ENCODE measurements around the gene AFAP1L1. TPM values are rescaled to one million over a fixed set of nuclear protein-coding genes. Genes with fewer than 3 reads are reported as not detected.

Gene AFAP1L1
- total and polyA plus RNA-seq, 2 of the 13 experiments (the other 11 are each of a cell fraction or from before 2014, with no cell fraction given), result 0.38 to 1.0 TPM

DNA sequence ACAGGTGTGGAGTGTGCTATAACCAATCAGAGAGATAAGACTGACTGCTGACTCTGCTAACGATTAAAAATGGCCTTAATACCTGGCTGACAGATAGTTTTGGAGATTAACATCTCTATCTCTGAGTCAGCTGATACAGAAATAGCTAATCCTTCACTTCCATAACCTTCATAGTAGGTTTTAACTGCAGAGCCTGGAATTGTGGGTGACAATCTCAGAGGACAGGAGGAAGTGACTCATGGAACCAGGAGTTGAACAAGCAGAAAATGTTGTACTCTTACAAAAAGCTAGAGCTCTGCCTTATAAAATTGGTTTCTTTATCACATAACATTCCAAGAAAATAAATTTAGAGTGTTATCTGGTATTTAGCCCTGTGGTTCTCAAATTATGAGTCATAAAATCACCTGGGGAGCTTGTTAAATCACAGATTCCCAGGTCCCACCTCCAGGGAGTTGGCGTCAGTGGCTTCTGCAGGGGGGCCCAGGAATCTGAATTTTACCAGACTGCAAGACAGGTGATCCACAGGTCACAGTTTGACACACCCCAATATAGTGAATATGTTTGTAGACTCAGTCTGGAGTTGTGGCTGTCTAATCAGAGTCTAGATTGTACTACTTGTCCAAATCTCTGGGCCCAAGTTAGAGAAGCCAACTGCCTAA lies 44.4 kb upstream of the AFAP1L1 start:
- Histone ChIP-seq H3K36me3 (replicated peaks in 1 of 2; ENCODE audit: control insufficient read depth in 1 of 2, insufficient read depth in 2 of 2, low read length in 2 of 2) (no peaks in the 10 kb centered on the region), H3K9me3 (ENCODE audit: low read length) (no peaks in the 10 kb centered on the region), H3K79me2 (ENCODE audit: insufficient read depth, low read length) (no peaks in the 10 kb centered on the region), H3K9ac (ENCODE audit: insufficient read depth, low read depth, low read length) (no peak overlapping the region), H3K27me3 (ENCODE audit: control insufficient read depth in 1 of 2, insufficient read depth in 2 of 2, low read length in 2 of 2) (no peaks in the 10 kb centered on the region), H3K27ac (ENCODE audit: extremely low read length, insufficient read depth, low read length) (no peak overlapping the region), H2AFZ (ENCODE audit: low read length) (no peak overlapping the region), H4K20me1 (ENCODE audit: insufficient read depth, low read length) (no peaks in the 10 kb centered on the region), H3K4me2 (ENCODE audit: low read depth, low read length) (no peak overlapping the region), H3K4me3 (replicated peaks in 1 of 3; ENCODE audit: insufficient read depth in 1 of 3, low read depth in 2 of 3, low read length in 3 of 3) (no peak overlapping the region), H3K4me1 (ENCODE audit: insufficient read depth, low read length) (peaks cover 28% of the 10 kb centered on the region)
- intact Hi-C loops (cut with micrococcal nuclease; ENCODE audit: unreplicated experiment) (loop anchor here (5.0 to 10.0 kb wide), 2 partner anchors 35 to 162 kb away; partner anchors contain the start of gene SH3TC2), in situ Hi-C loops (cut with HindIII; ENCODE audit: extremely low pct_ligation_motif_present, low pct_unique_long_range_greater_than_20kb) (loop anchor here (5.0 kb wide), 1 partner anchor 85 kb away; the partner anchor contains the start of gene ABLIM3)
- WGBS (ENCODE audit: low lambda C conversion rate), result 63% methylated on average over 2 of the region's 2 CpGs
- DNase-seq (ENCODE audit: low spot score) (peak; percentile 59), FAIRE-seq (no peak), ATAC-seq (no peak; the same call in 2 of the 3 replicates)
- CTCF ChIA-PET (ENCODE audit: low intra/inter-chr PET ratio, low total read pairs), result interaction anchor here (2.3 kb wide), 1 partner anchor 85 kb away, joined by 45 read pairs; the partner anchor contains the start of gene ABLIM3
- POLR2A ChIA-PET, result interaction anchor here (2.6 kb wide), 1 partner anchor 54 kb away, joined by 17 read pairs; no protein-coding TSS in a partner anchor
- BruUV-seq (replicated peaks), result no TSS peak
- TF ChIP-seq, protein P1, sequence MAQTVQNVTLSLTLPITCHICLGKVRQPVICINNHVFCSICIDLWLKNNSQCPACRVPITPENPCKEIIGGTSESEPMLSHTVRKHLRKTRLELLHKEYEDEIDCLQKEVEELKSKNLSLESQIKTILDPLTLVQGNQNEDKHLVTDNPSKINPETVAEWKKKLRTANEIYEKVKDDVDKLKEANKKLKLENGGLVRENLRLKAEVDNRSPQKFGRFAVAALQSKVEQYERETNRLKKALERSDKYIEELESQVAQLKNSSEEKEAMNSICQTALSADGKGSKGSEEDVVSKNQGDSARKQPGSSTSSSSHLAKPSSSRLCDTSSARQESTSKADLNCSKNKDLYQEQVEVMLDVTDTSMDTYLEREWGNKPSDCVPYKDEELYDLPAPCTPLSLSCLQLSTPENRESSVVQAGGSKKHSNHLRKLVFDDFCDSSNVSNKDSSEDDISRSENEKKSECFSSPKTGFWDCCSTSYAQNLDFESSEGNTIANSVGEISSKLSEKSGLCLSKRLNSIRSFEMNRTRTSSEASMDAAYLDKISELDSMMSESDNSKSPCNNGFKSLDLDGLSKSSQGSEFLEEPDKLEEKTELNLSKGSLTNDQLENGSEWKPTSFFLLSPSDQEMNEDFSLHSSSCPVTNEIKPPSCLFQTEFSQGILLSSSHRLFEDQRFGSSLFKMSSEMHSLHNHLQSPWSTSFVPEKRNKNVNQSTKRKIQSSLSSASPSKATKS (CRISPR knock-in tag; IDR thresholded peaks at IDR 0.05), result no peak
- TF ChIP-seq LCORL (IDR thresholded peaks at IDR 0.05), result no peak
- no peak for TF ChIP-seq LCORL (CRISPR knock-in tag; IDR thresholded peaks at IDR 0.05)
- no peak for TF ChIP-seq PHF8 (CRISPR knock-in tag; IDR thresholded peaks at IDR 0.05)
- TF ChIP-seq ZFP36L2 (CRISPR knock-in tag; IDR thresholded peaks at IDR 0.05), result no peak
- no peak for TF ChIP-seq ZNF772 (CRISPR knock-in tag; IDR thresholded peaks at IDR 0.05)
- TF ChIP-seq, protein P2, sequence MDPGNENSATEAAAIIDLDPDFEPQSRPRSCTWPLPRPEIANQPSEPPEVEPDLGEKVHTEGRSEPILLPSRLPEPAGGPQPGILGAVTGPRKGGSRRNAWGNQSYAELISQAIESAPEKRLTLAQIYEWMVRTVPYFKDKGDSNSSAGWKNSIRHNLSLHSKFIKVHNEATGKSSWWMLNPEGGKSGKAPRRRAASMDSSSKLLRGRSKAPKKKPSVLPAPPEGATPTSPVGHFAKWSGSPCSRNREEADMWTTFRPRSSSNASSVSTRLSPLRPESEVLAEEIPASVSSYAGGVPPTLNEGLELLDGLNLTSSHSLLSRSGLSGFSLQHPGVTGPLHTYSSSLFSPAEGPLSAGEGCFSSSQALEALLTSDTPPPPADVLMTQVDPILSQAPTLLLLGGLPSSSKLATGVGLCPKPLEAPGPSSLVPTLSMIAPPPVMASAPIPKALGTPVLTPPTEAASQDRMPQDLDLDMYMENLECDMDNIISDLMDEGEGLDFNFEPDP (CRISPR knock-in tag; conservative IDR thresholded peaks at IDR 0.05), result no peak
- TF ChIP-seq SIN3B (IDR thresholded peaks at IDR 0.05; ENCODE audit: low read length), result no peak
- TF ChIP-seq, protein P3, sequence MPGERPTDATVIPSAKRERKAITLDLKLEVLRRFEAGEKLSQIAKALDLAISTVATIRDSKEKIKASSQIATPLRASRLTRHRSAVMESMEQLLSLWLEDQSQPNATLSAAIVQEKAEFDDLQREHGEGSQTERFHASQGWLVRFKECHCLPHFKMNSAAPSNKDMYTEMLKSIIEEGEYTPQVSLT (CRISPR knock-in tag; IDR thresholded peaks at IDR 0.05; ENCODE audit: borderline replicate concordance, low read depth), result no peak
- no peak for TF ChIP-seq SRY (CRISPR knock-in tag; IDR thresholded peaks at IDR 0.05)
- no peak for TF ChIP-seq ZNF317 (CRISPR knock-in tag; IDR thresholded peaks at IDR 0.05)
- TF ChIP-seq IRX3 (CRISPR knock-in tag; IDR thresholded peaks at IDR 0.05; ENCODE audit: borderline replicate concordance, low read depth), result no peak
- TF ChIP-seq, protein P4, sequence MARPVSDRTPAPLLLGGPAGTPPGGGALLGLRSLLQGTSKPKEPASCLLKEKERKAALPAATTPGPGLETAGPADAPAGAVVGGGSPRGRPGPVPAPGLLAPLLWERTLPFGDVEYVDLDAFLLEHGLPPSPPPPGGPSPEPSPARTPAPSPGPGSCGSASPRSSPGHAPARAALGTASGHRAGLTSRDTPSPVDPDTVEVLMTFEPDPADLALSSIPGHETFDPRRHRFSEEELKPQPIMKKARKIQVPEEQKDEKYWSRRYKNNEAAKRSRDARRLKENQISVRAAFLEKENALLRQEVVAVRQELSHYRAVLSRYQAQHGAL (CRISPR knock-in tag; IDR thresholded peaks at IDR 0.05; ENCODE audit: not compliant biosample characterization), result no peak
- no peak for TF ChIP-seq MXI1 (IDR thresholded peaks at IDR 0.05; ENCODE audit: borderline replicate concordance, low read depth, low read length)

Measured in HepG2 (cell line).